DND-41 (cell line): ENCODE data around the gene SLC2A9.

Source experiments
- EZH2 ChIP-seq: IDR thresholded peaks from 3 replicates; pipeline ENCODE4 v1.6.1; 2012; ENCODE audit warnings: borderline replicate concordance, low read depth, mild to moderate bottlenecking, moderate library complexity, low read length, inconsistent platforms; ENCODE audit not compliant: severe bottlenecking
- TF ChIP-seq, protein P1 (sequence below): IDR thresholded peaks from 2 replicates; pipeline ENCODE4 v1.5.1; 2012; ENCODE audit warnings: borderline replicate concordance, low read length, moderate library complexity, mild to moderate bottlenecking; ENCODE audit not compliant: poor library complexity, severe bottlenecking; ENCODE audit errors: extremely low read depth

DNA sequence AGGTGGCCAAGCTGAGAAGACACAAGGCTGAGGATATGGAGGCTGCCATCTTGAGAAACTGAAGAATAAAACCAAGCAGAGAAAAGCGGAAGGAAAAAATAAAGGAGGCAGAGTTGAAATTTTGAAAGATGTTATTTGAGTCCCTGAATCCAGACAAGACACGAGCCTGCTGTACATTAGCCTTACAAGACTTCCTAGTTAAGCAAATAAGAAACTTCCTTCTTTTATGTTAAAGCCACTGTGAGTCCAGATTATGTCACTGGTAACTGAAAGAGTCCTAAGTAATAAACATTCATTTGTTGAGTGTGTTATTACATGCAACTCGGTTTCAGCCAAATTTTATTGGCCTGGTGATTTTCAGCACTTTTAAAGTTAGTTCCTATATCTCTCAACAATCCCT, 209.5 kb downstream of the SLC2A9 start:
- TF ChIP-seq, protein P1, sequence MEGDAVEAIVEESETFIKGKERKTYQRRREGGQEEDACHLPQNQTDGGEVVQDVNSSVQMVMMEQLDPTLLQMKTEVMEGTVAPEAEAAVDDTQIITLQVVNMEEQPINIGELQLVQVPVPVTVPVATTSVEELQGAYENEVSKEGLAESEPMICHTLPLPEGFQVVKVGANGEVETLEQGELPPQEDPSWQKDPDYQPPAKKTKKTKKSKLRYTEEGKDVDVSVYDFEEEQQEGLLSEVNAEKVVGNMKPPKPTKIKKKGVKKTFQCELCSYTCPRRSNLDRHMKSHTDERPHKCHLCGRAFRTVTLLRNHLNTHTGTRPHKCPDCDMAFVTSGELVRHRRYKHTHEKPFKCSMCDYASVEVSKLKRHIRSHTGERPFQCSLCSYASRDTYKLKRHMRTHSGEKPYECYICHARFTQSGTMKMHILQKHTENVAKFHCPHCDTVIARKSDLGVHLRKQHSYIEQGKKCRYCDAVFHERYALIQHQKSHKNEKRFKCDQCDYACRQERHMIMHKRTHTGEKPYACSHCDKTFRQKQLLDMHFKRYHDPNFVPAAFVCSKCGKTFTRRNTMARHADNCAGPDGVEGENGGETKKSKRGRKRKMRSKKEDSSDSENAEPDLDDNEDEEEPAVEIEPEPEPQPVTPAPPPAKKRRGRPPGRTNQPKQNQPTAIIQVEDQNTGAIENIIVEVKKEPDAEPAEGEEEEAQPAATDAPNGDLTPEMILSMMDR: no peak
- TF ChIP-seq EZH2: no peak
